ENCODE measurements around the gene INPP1.

GRCh38 chr2:190325588-190325987 lies 17.8 kb upstream of the INPP1 start:
- no peak for TF ChIP-seq CTCF (IDR thresholded peaks at IDR 0.05)
- TF ChIP-seq POLR2A (IDR thresholded peaks at IDR 0.05), result no peak
